ENCODE results near the gene UGCG.

Gene UGCG

DNA sequence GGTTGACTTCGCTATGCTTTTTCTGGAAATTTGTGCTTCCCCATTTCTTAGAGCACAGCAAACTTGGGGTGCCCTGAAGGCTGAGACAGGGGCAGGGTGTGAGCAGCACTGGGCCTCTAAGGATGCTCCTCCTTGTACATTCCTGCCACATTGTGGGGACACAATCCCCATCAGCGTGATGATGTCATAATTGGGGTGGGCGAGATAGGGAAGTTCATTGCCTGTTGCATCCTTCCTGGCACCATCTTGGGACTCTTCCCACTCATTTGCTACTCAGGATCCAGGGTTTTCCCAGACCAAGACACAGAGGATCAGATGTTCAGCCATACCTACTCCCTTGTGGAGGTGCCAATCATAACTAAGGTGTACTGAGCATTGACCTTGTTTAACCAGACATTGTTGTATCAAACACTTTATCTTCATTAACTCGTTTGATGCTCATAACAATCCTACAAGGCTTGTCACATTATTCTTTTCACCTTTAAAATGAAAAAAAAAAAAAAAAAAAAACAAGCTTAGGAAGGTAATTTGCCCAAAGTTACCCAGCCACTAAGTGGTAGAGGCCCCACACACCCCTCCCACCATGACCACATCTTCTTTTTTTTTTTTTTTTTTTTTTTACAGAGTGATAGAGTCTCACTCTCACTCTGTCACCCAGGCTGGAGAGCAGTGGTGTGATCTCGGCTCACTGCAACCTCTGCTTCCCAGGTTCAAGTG, 87.6 kb downstream of the UGCG start:
- no peak for DNase-seq (ENCODE audit: low spot score)
